HG03469 (cell line): ENCODE measurements around the gene CCDC106.

ENCODE experiments used
- ATAC-seq: cut with Tn5 transposase; IDR thresholded peaks from one replicate; pipeline ENCODE4 v1.9.1; 2021; ENCODE audit warnings: mild to moderate bottlenecking, moderate library complexity, moderate number of reproducible peaks; ENCODE audit not compliant: unreplicated experiment

The CCDC106 gene

GRCh38 chr19:55680339-55681130 is 32.5 kb downstream of the CCDC106 start:
- no peak for ATAC-seq

- no peak for ATAC-seq
Observed at GRCh38 chr19:55681131-55682092, 33.4 kb downstream of the CCDC106 start.

- ATAC-seq, result no peak
Observed at GRCh38 chr19:55683449-55684261, 35.6 kb downstream of the CCDC106 start.

GRCh38 chr19:55684946-55685681 is 37.1 kb downstream of the CCDC106 start:
- ATAC-seq, result no peak

- no peak for ATAC-seq
Observed at GRCh38 chr19:55685776-55686175, 37.8 kb downstream of the CCDC106 start.

GRCh38 chr19:55686311-55687050 is 38.5 kb downstream of the CCDC106 start:
- ATAC-seq, result no peak

- ATAC-seq, result no peak
Observed at GRCh38 chr19:55687281-55688201, 39.5 kb downstream of the CCDC106 start.

- no peak for ATAC-seq
Observed at GRCh38 chr19:55688422-55689218, 40.6 kb downstream of the CCDC106 start.

- no peak for ATAC-seq
Observed at GRCh38 chr19:55689411-55690108, 41.5 kb downstream of the CCDC106 start.

- ATAC-seq, result no peak
Observed at GRCh38 chr19:55690109-55690768, 42.2 kb downstream of the CCDC106 start.

GRCh38 chr19:55690769-55691545 is 42.9 kb downstream of the CCDC106 start:
- no peak for ATAC-seq

GRCh38 chr19:55691561-55692481 is 43.8 kb downstream of the CCDC106 start:
- no peak for ATAC-seq

- ATAC-seq, result no peak
Observed at GRCh38 chr19:55692681-55693081, 44.7 kb downstream of the CCDC106 start.

- no peak for ATAC-seq
Observed at GRCh38 chr19:55693336-55693974, 45.4 kb downstream of the CCDC106 start.
